HEK293T (cell line): ENCODE data around the gene NCF2.

Experiments used
- BHLHE40 ChIP-seq: fragments of 450-650 bp; IDR thresholded peaks from 2 replicates; pipeline ENCODE4 v1.6.1; 2016; ENCODE audit warnings: mild to moderate bottlenecking, moderate library complexity, borderline replicate concordance
- ELF4 ChIP-seq: fragments of 450-650 bp; IDR thresholded peaks from 2 replicates; pipeline ENCODE4 v1.6.1; 2017; ENCODE audit warnings: antibody characterized with exemption
- LEF1 ChIP-seq: fragments of 450-650 bp; IDR thresholded peaks from 2 replicates; pipeline ENCODE4 v1.6.1; 2017; ENCODE audit warnings: mild to moderate bottlenecking, borderline replicate concordance
- SP1 ChIP-seq: fragments of 450-650 bp; IDR thresholded peaks from 2 replicates; pipeline ENCODE4 v1.6.1; 2017
- TARDBP ChIP-seq: fragments of 450-650 bp; IDR thresholded peaks from 2 replicates; pipeline ENCODE4 v1.6.1; 2016

DNA sequence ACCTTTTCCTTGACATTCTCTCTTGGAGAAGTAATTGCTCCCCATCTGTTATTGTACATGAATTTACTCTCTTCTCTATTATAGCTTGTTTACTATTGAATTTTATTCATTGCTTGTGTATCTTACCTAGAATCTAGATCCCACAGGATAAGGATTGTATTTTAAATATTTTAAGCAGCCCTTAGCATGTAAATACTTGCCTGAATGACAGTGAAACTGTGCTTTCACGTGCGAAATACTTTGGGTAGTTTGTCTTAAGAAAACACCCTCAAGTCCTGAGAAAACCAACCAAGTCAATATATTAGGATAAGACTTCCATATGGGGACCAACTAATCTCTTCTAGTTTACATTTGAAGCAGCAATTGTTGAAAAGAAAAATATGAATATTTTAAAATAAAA is 30.1 kb upstream of the NCF2 start:
- TF ChIP-seq TARDBP (no peak), LEF1 (no peak), ELF4 (no peak), BHLHE40 (no peak), SP1 (no peak)
